ENCODE results near the gene ZDHHC5.
"Not testable (repeated sequence)": the region's sequence is repeated elsewhere in the genome, so short reads cannot be mapped to it uniquely, and the experiment has no call there.

The ZDHHC5 gene

GRCh38 chr11:57675176-57675941 lies 7.4 kb downstream of the ZDHHC5 start:
- DNase-seq = no peak

- no peak for DNase-seq
Measured at GRCh38 chr11:57679396-57679795, 11.5 kb downstream of the ZDHHC5 start.

GRCh38 chr11:57680552-57680874 lies 12.6 kb downstream of the ZDHHC5 start:
- peak; percentile 28 for DNase-seq

GRCh38 chr11:57681168-57681567 lies 13.3 kb downstream of the ZDHHC5 start:
- DNase-seq = no peak

GRCh38 chr11:57690474-57690873 lies 22.6 kb downstream of the ZDHHC5 start:
- not testable (repeated sequence) for DNase-seq

- DNase-seq = no peak
Measured at GRCh38 chr11:57698843-57699365, 31.0 kb downstream of the ZDHHC5 start.

- no peak for DNase-seq
Measured at GRCh38 chr11:57699813-57700212, 31.9 kb downstream of the ZDHHC5 start.

GRCh38 chr11:57700425-57700824 lies 32.5 kb downstream of the ZDHHC5 start:
- no peak for DNase-seq

GRCh38 chr11:57703341-57703740 lies 35.4 kb downstream of the ZDHHC5 start:
- DNase-seq = no peak

GRCh38 chr11:57704932-57705331 lies 37.0 kb downstream of the ZDHHC5 start:
- no peak for DNase-seq

- not testable (repeated sequence) for DNase-seq
Measured at GRCh38 chr11:57705432-57705831, 37.5 kb downstream of the ZDHHC5 start.

- DNase-seq = peak; percentile 36
Measured at GRCh38 chr11:57709802-57710367, 42.0 kb downstream of the ZDHHC5 start.

GRCh38 chr11:57711414-57712255 lies 43.7 kb downstream of the ZDHHC5 start, which contains the start of gene MED19:
TSS of gene MED19 (minus strand) at chr11:57712215. CDS start at chr11:57712179, 36 bp downstream.
- DNase-seq = peak; percentile 65

- DNase-seq = peak; percentile 100
Measured at GRCh38 chr11:57712256-57713150, 44.6 kb downstream of the ZDHHC5 start, which contains the start of gene TMX2. TSS of gene TMX2 (plus strand) at chr11:57712593. CDS start at chr11:57712619, 26 bp downstream.

GRCh38 chr11:57713835-57714234 lies 45.9 kb downstream of the ZDHHC5 start:
- DNase-seq = no peak

GRCh38 chr11:57716726-57717125 lies 48.8 kb downstream of the ZDHHC5 start:
- DNase-seq = not testable (repeated sequence)

- DNase-seq = no peak
Measured at GRCh38 chr11:57727185-57727584, 59.3 kb downstream of the ZDHHC5 start.

GRCh38 chr11:57728829-57729228 lies 60.9 kb downstream of the ZDHHC5 start:
- no peak for DNase-seq

- DNase-seq = no peak
Measured at GRCh38 chr11:57729479-57729878, 61.6 kb downstream of the ZDHHC5 start.

GRCh38 chr11:57732661-57733060 lies 64.7 kb downstream of the ZDHHC5 start:
- DNase-seq = no peak

GRCh38 chr11:57735619-57736298 lies 67.8 kb downstream of the ZDHHC5 start:
- DNase-seq = no peak
